Spleen (tissue), 11 donors: Measurements from ENCODE around the gene EPAS1. TPM values are rescaled to one million over a fixed set of nuclear protein-coding genes. Genes with fewer than 3 reads are reported as not detected.

Experiments
- DNase-seq: peaks from one replicate; pipeline ENCODE4 v3.0.0-alpha.2; 2020
- H3K27ac ChIP-seq, 8 donors: fragments of 200-600 bp; sonication (generic) in 7 of 8; 1 replicate in 4 of 8; 2 replicates in 4 of 8; pipeline versions ENCODE4 v1.5.0 to v1.8.0; 2016 to 2021; ENCODE audit warnings: inconsistent platforms in 4 of 8, mild to moderate bottlenecking in 4 of 8, moderate library complexity in 1 of 8
- H3K27me3 ChIP-seq, 7 donors: fragments of 200-600 bp; sonication (generic) in 6 of 7; replicated peaks in 1 of 7; 1 replicate in 4 of 7; 2 replicates in 3 of 7; pipeline versions ENCODE4 v1.5.0 to v1.8.0; 2016 to 2021; ENCODE audit warnings: inconsistent platforms in 3 of 7, mild to moderate bottlenecking in 1 of 7
- H3K36me3 ChIP-seq, 6 donors: fragments of 200-600 bp; sonication (generic) in 5 of 6; 1 replicate in 4 of 6; 2 replicates in 2 of 6; pipeline versions ENCODE4 v1.5.0 to v1.8.0; 2016 to 2021; ENCODE audit warnings: inconsistent platforms in 2 of 6
- H3K4me1 ChIP-seq, 6 donors: fragments of 200-600 bp; sonication (generic) in 5 of 6; 1 replicate in 3 of 6; 2 replicates in 3 of 6; pipeline versions ENCODE4 v1.5.0 to v1.8.0; 2016 to 2021; ENCODE audit warnings: inconsistent platforms in 3 of 6
- H3K4me3 ChIP-seq, 8 donors: fragments of 200-600 bp; sonication (generic) in 7 of 8; 1 replicate in 4 of 8; 2 replicates in 4 of 8; pipeline versions ENCODE4 v1.5.0 to v1.8.0; 2016 to 2021; ENCODE audit warnings: inconsistent platforms in 4 of 8, mild to moderate bottlenecking in 4 of 8, moderate library complexity in 2 of 8
- H3K9me3 ChIP-seq, 8 donors: fragments of 200-600 bp; sonication (generic) in 7 of 8; 1 replicate in 4 of 8; 2 replicates in 4 of 8; pipeline versions ENCODE4 v1.5.0 to v1.8.0; 2016 to 2021; ENCODE audit warnings: inconsistent platforms in 4 of 8
- CTCF ChIP-seq, 11 experiments: fragments of 200-600 bp in 7 of 11; fragments of 450-650 bp in 4 of 11; sonication (generic) in 4 of 11; IDR thresholded peaks in 8 of 11; conservative IDR thresholded peaks in 3 of 11; 1 replicate in 7 of 11; 2 replicates in 4 of 11; pipeline versions ENCODE4 v1.4.0 to v1.8.0; 2016 to 2021; ENCODE audit warnings: antibody characterized with exemption in 11 of 11, inconsistent platforms in 4 of 11, mild to moderate bottlenecking in 1 of 11
- POLR2A ChIP-seq, 3 donors: fragments of 450-650 bp; IDR thresholded peaks; one replicate each; pipeline ENCODE4 v1.5.1; 2017; ENCODE audit warnings: antibody characterized with exemption in 3 of 3, mild to moderate bottlenecking in 1 of 3
- POLR2AphosphoS5 ChIP-seq, 3 donors: sonication (generic); formaldehyde crosslinking; IDR thresholded peaks; one replicate each; pipeline ENCODE4 v1.5.1; 2017; ENCODE audit warnings: antibody characterized with exemption in 3 of 3
- WGBS, 5 donors: extraction: QIAGEN DNeasy Blood & Tissue Kit in 3 of 5; methylation state at CpG; one replicate each; pipeline versions ENCODE4 v1.1.5 to v1.1.7; 2013 to 2018; 5-methylcytosine and 5-hydroxymethylcytosine counted together
- intact Hi-C: fragments of 100-400 bp; cut with DNase I; formaldehyde crosslinking; loops from one replicate; pipeline ENCODE4 v1.15.0; 2023; ENCODE audit warnings: low total_unique reads
- polyA plus RNA-seq, 3 donors: library from polyadenylated mRNA; stranded (reverse); fragments of 200-250 nt; gene quantifications; one replicate each; pipeline ENCODE4 v1.2.1, GENCODE V29; 2013
- total RNA-seq, 7 donors: library from RNA; depleted of rRNA in 3 of 7; stranded (reverse); fragments of >200 nt in 3 of 7; fragmentation: NEBNext Ultra II Directional in 4 of 7; extraction: Animal tissue kit (Norgen Biotek cat#: 25700) in 4 of 7; gene quantifications; one replicate each; pipeline versions ENCODE4 v1.1.0 to v1.2.1, GENCODE V29; 2016 to 2021
- donor health status: healthy with polysubstance abuse.
- donor health status: DM: no; HTN: no; CAD: no; lungs with moderate emphysema.
- donor health status: DM: no; HTN: no; CAD: no.
- donor health status: Bipolar disorder and iron deficiency.
- donor health status: healthy.
- donor health status: DM: no; HTN: no; CAD: no.
- donor health status: DM: yes; HTN: yes; CAD: no.

The EPAS1 gene
- total and polyA plus RNA-seq, 10 donors, result 30.5 to 330 (median 213) TPM

- Histone ChIP-seq H3K36me3 (peaks cover 0 to 55% (median 8%) of the 10 kb centered on the region in 6 donors), H3K4me3 (no peak overlapping the region), H3K27ac (peak overlapping the region in 5 of 8 donors; percentile 74 to 86 (median 83)), H3K4me1 (peaks cover 27 to 85% (median 54%) of the 10 kb centered on the region in 6 donors), H3K9me3 (no peaks in the 10 kb centered on the region), H3K27me3 (no peaks in the 10 kb centered on the region)
- 73 to 90% (median 87%) methylated on average over 6 of the region's 6 CpGs for WGBS, 5 donors
- TF ChIP-seq CTCF (IDR thresholded peaks at IDR 0.05 in 8 of 11, conservative IDR thresholded peaks at IDR 0.05 in 3 of 11), result no peak
- TF ChIP-seq POLR2A (IDR thresholded peaks at IDR 0.05), result no peak
- TF ChIP-seq POLR2AphosphoS5 (IDR thresholded peaks at IDR 0.05), result no peak
- DNase-seq, result no peak
- intact Hi-C loops, result loop anchor here (2.0 kb wide), 1 partner anchor 50 kb away; no protein-coding TSS in a partner anchor
Measured at GRCh38 chr2:46349115-46349547, 51.9 kb downstream of the EPAS1 start.

GRCh38 chr2:46350029-46350689 lies 53.0 kb downstream of the EPAS1 start:
- TF ChIP-seq POLR2AphosphoS5 (IDR thresholded peaks at IDR 0.05) (peak in 1 of 3 donors; percentile 32), CTCF (IDR thresholded peaks at IDR 0.05 in 8 of 11, conservative IDR thresholded peaks at IDR 0.05 in 3 of 11) (no peak), POLR2A (IDR thresholded peaks at IDR 0.05) (no peak)
- intact Hi-C loops, result no loop called here
- no peaks in the 10 kb centered on the region for H3K27me3 ChIP-seq
- DNase-seq, result no peak
- no peaks in the 10 kb centered on the region for H3K9me3 ChIP-seq
- 14 to 21% (median 18%) methylated on average over 8 of the region's 8 CpGs for WGBS, 5 donors
- H3K36me3 ChIP-seq, result peaks cover 0 to 62% (median 8%) of the 10 kb centered on the region in 6 donors
- peak overlapping the region; percentile 2 to 86 (median 80) for H3K27ac ChIP-seq
- H3K4me1 ChIP-seq, result peaks cover 24 to 77% (median 49%) of the 10 kb centered on the region in 6 donors
- H3K4me3 ChIP-seq, result no peak overlapping the region

GRCh38 chr2:46351098-46351749 lies 54.0 kb downstream of the EPAS1 start:
- Histone ChIP-seq H3K4me3 (peak overlapping the region in 3 of 8 donors; percentile 17 to 59 (median 23)), H3K4me1 (peaks cover 24 to 70% (median 48%) of the 10 kb centered on the region in 6 donors), H3K27ac (peak overlapping the region; percentile 67 to 86 (median 80)), H3K27me3 (no peaks in the 10 kb centered on the region), H3K36me3 (peaks cover 0 to 70% (median 12%) of the 10 kb centered on the region in 6 donors), H3K9me3 (no peaks in the 10 kb centered on the region)
- no peak for TF ChIP-seq POLR2A (IDR thresholded peaks at IDR 0.05)
- TF ChIP-seq CTCF (IDR thresholded peaks at IDR 0.05 in 8 of 11, conservative IDR thresholded peaks at IDR 0.05 in 3 of 11), result no peak
- no peak for TF ChIP-seq POLR2AphosphoS5 (IDR thresholded peaks at IDR 0.05)
- intact Hi-C loops, result no loop called here
- 34 to 51% (median 40%) methylated on average over 3 to 5 of the region's 5 CpGs for WGBS, 5 donors
- peak; percentile 86 for DNase-seq

- H3K4me3 ChIP-seq, result peak overlapping the region in 5 of 8 donors; percentile 1 to 59 (median 23)
- TF ChIP-seq CTCF (IDR thresholded peaks at IDR 0.05 in 8 of 11, conservative IDR thresholded peaks at IDR 0.05 in 3 of 11), result no peak
- TF ChIP-seq POLR2AphosphoS5 (IDR thresholded peaks at IDR 0.05), result peak; percentile 73 to 85 (median 83)
- DNase-seq, result peak; percentile 91
- peaks cover 24 to 67% (median 47%) of the 10 kb centered on the region in 6 donors for H3K4me1 ChIP-seq
- peak overlapping the region; percentile 67 to 86 (median 80) for H3K27ac ChIP-seq
- H3K27me3 ChIP-seq, result no peaks in the 10 kb centered on the region
- WGBS, 5 donors, result 11 to 40% (median 17%) methylated on average over 10 of the region's 10 CpGs
- no peaks in the 10 kb centered on the region for H3K9me3 ChIP-seq
- intact Hi-C loops, result no loop called here
- H3K36me3 ChIP-seq, result peaks cover 0 to 73% (median 17%) of the 10 kb centered on the region in 6 donors
Measured at GRCh38 chr2:46351750-46352138, 54.5 kb downstream of the EPAS1 start.
